Measurements from ENCODE around the gene ZSWIM5.
"Not testable (repeated sequence)": the region's sequence is repeated elsewhere in the genome, so short reads cannot be mapped to it uniquely, and the experiment has no call there.

ZSWIM5 gene

DNA sequence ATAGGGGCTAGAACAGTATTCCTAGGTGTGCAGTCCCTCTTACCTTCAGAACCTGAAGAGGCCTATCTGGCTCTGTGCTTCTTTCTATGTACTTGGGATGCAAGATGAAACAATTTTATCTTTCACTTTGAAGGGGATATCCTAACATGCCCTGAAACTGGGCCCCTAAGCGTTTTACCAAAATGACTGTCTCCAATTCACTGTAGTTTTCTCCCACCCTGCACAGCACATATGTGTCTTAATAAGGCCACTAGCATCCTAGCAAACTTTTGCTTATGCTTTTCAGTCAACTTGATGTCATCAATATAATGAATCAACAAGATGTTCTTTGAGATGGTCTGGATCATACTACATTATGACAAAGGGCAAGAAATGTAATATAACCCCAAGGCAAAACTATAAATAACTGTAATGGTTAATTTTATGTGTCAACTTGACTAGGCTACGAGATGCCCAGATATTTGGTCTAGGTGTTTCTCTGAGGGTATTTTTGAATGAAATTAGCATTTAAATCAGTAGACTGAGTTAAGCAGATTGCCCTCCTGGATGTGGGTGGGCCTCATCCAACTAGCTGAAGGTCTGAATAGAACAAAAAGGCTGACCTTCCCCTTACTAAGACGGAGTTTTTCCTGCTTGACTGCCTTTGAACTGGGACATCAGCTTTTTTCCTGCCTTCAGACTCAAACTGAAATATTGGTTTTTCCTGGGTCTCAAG lies 9.2 kb upstream of the ZSWIM5 start:
- no peaks in the 10 kb centered on the region for H3K4me1 Mint-ChIP-seq
- no peaks in the 10 kb centered on the region for H3K9me3 Mint-ChIP-seq
- DNase-seq (ENCODE audit: low spot score in 2 of 2) = no peak

DNA sequence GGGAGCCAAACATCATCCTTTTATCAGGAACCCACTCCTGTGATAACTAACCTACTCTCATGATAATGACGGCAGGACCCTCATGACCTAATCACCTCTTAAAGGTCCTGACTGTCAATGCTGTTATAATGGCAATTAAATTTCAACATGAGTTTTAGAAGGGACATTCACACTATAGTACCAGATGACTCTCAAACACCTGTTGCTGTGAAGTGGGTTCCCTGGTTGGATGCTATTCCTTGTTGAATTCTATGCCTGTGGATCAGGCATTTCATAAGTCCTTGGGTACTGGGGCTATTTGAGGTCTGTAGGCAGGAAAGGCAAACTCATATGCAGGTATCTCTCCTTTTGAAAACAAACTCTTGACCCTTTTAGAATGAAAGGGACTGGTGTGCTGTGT lies 7.5 kb upstream of the ZSWIM5 start:
- Mint-ChIP-seq H3K9me3 (no peaks in the 10 kb centered on the region), H3K27ac (no peak overlapping the region), H3K4me1 (no peaks in the 10 kb centered on the region), H3K36me3 (no peaks in the 10 kb centered on the region), H3K4me3 (no peak overlapping the region)
- ATAC-seq = no peak
- DNase-seq (ENCODE audit: low spot score in 2 of 2) = no peak

More for the DNA sequence above, 9.2 kb upstream of the ZSWIM5 start:
- Mint-ChIP-seq H3K36me3 (no peaks in the 10 kb centered on the region), H3K4me3 (no peak overlapping the region), H3K27ac (no peak overlapping the region)
- ATAC-seq = peak; percentile 68

GRCh38 chr1:45211076-45211475 lies 4.7 kb upstream of the ZSWIM5 start:
- Mint-ChIP-seq H3K27ac (no peak overlapping the region), H3K4me1 (peaks cover 9% of the 10 kb centered on the region), H3K36me3 (peaks cover 6% of the 10 kb centered on the region), H3K9me3 (no peaks in the 10 kb centered on the region), H3K4me3 (no peak overlapping the region)
- ATAC-seq (no peak), DNase-seq (ENCODE audit: low spot score in 2 of 2) (no peak)

DNA sequence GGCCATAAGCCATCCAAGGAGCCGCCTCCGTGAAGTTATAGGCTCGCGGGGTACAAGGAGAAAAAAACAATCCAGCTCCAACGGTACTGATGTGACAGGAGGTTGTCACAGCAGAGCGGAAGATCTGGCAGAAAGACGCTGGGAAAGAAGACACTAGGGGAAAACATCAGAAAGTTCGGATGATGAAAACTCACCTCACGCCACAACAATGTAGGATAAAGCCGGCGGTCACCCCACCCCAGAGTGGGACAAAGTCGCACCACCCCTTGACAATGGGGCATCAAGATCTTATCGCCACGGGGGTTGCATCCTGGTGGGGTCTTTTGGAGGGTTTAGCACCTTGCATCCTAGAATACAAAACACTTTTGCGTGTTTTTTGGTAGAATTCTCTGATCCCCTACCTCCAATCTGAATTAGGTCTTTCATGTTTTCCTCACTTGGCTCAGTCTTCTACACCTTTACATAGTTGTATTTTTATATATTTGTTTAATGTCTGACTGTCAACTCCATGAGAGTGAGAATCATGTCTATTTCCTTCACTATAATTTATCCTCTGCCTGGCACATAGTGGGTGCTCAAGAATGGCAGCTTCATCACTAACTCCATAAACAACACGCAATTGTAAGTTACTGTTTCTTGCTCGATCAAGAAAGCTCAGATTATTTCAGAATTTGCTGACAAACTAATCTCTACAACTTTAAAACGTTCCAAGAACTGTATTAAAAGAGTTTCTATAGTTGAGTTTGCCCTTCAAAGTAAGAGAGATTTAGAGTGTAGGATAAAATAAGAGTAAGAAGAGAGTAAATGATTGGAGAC lies 611 bp upstream of the ZSWIM5 start:
- H3K9me3 Mint-ChIP-seq = no peaks in the 10 kb centered on the region
- H3K4me3 Mint-ChIP-seq = peak overlapping the region; percentile 77
- no peak for ATAC-seq
- no peak for DNase-seq (ENCODE audit: low spot score in 2 of 2)
- peak overlapping the region; percentile 3 for H3K27ac Mint-ChIP-seq
- peaks cover 25% of the 10 kb centered on the region for H3K4me1 Mint-ChIP-seq
- H3K36me3 Mint-ChIP-seq = peaks cover 13% of the 10 kb centered on the region

- no peaks in the 10 kb centered on the region for H3K9me3 Mint-ChIP-seq
- H3K27ac Mint-ChIP-seq = peak overlapping the region; percentile 45
- H3K4me1 Mint-ChIP-seq = peaks cover 25% of the 10 kb centered on the region
- ATAC-seq = peak; percentile 49
- peaks cover 13% of the 10 kb centered on the region for H3K36me3 Mint-ChIP-seq
- H3K4me3 Mint-ChIP-seq = peak overlapping the region; percentile 77
- DNase-seq (ENCODE audit: low spot score in 2 of 2) = peak in 1 of 2 donors; percentile 69
Measured at GRCh38 chr1:45205011-45205909, 1.1 kb downstream of the ZSWIM5 start.

- no peak for ATAC-seq
- H3K36me3 Mint-ChIP-seq = peaks cover 8% of the 10 kb centered on the region
- peaks cover 15% of the 10 kb centered on the region for H3K4me1 Mint-ChIP-seq
- H3K27ac Mint-ChIP-seq = no peak overlapping the region
- DNase-seq (ENCODE audit: low spot score in 2 of 2) = no peak
- H3K4me3 Mint-ChIP-seq = no peak overlapping the region
- no peaks in the 10 kb centered on the region for H3K9me3 Mint-ChIP-seq
Measured at GRCh38 chr1:45200906-45201500, 5.4 kb downstream of the ZSWIM5 start.

DNA sequence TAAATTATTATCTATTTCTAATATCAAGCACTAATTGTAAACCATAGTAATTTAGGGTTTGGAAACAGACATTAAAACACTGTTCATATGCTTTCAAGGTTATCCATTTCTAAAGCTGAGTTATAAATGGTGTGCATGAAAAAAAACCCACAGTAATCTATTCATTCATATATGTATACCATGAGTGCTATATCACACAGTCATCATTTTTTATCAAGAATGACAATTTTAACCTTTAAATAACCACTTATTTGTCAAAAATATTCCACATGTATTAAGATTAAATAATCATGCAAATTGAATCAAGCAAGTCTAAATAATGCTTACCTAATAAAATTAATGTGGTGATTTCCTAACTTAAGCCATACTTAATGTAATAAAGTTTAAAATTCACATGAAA lies 6.0 kb downstream of the ZSWIM5 start:
- no peak for DNase-seq (ENCODE audit: low spot score in 2 of 2)
- peaks cover 5% of the 10 kb centered on the region for H3K36me3 Mint-ChIP-seq
- ATAC-seq = no peak
- peaks cover 13% of the 10 kb centered on the region for H3K4me1 Mint-ChIP-seq
- H3K4me3 Mint-ChIP-seq = no peak overlapping the region
- H3K9me3 Mint-ChIP-seq = no peaks in the 10 kb centered on the region
- no peak overlapping the region for H3K27ac Mint-ChIP-seq

DNA sequence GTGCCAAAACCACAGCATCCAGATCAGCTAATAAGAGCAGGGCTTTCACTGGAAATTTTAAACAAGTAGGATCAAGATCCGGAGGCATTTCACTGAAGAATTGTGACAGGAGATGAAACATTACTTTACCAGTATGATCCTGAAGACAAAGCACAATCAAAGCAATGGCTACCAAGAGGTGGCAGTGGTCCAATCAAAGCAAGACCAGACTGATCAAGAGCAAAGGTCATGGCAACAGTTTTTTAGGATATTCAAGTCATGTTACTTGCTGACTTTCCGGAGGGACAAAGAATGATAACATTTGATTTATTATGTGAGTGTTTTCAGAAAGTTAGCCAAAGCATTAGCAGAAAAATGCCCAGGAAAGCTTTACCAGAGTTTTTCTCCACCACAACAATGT lies 8.2 kb downstream of the ZSWIM5 start:
- ATAC-seq (no peak), DNase-seq (ENCODE audit: low spot score in 2 of 2) (no peak)
- Mint-ChIP-seq H3K36me3 (no peaks in the 10 kb centered on the region), H3K9me3 (no peaks in the 10 kb centered on the region), H3K4me1 (peaks cover 3% of the 10 kb centered on the region), H3K27ac (no peak overlapping the region), H3K4me3 (no peak overlapping the region)

DNA sequence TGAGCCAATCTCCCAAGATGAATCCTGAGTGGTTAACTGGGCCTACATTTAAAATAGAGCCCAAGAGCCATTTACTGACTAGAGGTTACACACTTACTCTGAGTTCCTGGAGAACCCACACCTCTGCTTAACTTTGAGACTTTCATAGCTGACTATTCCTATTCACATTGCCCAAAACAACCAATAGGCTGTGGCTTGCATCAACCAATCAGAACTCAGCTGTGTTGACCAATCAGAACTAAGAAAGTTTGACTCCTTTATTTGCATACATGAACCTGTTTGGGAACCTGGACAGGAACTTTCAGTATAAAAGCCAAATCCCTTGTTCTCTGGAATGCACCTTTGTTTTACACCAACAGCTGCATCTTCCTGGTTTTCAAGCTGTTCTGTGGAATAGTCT lies 9.5 kb downstream of the ZSWIM5 start:
- Mint-ChIP-seq H3K4me1 (no peaks in the 10 kb centered on the region), H3K27ac (no peak overlapping the region)

DNA sequence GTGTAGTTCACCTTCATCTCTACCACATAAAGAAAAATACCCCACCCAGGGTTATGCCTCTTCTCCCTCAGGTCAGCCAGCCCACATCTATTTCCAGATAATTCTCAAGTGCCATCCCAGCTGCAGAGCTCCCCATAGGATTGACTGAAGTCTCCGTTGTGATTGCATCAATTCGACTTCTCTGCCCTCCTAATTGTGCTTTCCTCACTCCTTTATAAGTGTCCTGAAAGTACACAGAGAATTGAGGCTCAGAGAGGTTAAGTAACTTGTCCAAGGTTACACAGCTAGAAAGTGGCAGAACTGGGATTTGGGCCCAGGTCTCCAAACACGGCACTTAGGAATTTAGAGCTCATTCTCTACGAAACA lies 15.0 kb downstream of the ZSWIM5 start:
- Mint-ChIP-seq H3K9me3 (no peaks in the 10 kb centered on the region), H3K4me1 (no peaks in the 10 kb centered on the region), H3K36me3 (no peaks in the 10 kb centered on the region), H3K27ac (no peak overlapping the region), H3K4me3 (no peak overlapping the region)
- ATAC-seq (no peak), DNase-seq (ENCODE audit: low spot score in 2 of 2) (no peak)

More for the DNA sequence above, 9.5 kb downstream of the ZSWIM5 start:
- no peak for DNase-seq (ENCODE audit: low spot score in 2 of 2)
- ATAC-seq = peak; percentile 50
- Mint-ChIP-seq H3K4me3 (no peak overlapping the region), H3K9me3 (no peaks in the 10 kb centered on the region), H3K36me3 (no peaks in the 10 kb centered on the region)

DNA sequence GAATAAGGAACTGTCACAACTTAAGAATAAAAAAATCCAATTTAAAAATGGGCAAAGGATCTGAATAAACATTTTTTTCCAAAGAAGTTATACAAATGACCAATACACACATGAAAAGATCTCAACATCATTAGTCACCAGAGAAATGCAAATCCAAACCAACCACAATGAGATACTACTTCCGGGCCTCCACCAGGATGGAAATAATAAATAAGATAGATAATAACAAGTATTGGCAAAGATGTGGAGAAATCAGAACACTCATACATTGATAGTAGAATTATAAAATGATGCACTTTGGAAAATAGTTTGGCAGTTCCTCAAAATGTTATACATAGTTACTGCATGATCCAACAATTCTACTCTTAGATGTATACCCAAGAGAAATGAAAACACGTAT lies 18.7 kb downstream of the ZSWIM5 start:
- H3K4me3 Mint-ChIP-seq = no peak overlapping the region
- H3K4me1 Mint-ChIP-seq = no peaks in the 10 kb centered on the region
- ATAC-seq (no peak), DNase-seq (ENCODE audit: low spot score in 2 of 2) (no peak)
- no peaks in the 10 kb centered on the region for H3K36me3 Mint-ChIP-seq
- H3K9me3 Mint-ChIP-seq = no peaks in the 10 kb centered on the region
- no peak overlapping the region for H3K27ac Mint-ChIP-seq

DNA sequence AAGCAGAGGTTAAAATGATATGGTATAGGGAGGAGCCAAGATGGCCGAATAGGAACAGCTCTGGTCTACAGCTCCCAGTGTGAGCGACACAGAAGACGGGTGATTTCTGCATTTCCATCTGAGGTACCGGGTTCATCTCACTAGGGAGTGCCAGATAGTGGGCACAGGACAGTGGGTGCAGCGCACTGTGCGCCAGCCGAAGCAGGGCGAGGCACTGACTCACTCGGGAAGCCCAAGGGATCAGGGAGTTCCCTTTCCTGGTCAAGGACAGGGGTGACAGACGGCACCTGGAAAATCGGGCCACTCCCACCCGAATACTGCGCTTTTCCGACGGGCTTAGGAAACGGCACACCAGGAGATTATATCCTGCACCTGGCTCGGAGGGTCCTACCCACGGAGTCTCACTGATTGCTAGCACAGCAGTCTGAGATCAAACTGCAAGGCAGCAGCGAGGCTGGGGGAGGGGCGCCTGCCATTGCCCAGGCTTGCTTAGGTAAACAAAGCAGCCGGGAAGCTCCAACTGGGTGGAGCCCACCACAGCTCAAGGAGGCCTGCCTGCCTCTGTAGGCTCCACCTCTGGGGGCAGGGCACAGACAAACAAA lies 26.4 kb downstream of the ZSWIM5 start:
- not testable (repeated sequence) for H3K27ac Mint-ChIP-seq; DNase-seq (ENCODE audit: low spot score in 2 of 2); H3K4me1 Mint-ChIP-seq; H3K4me3 Mint-ChIP-seq; ATAC-seq; H3K36me3 Mint-ChIP-seq; H3K9me3 Mint-ChIP-seq

- Mint-ChIP-seq H3K4me1 (no peaks in the 10 kb centered on the region), H3K9me3 (peaks cover 3% of the 10 kb centered on the region), H3K36me3 (no peaks in the 10 kb centered on the region), H3K27ac (no peak overlapping the region), H3K4me3 (no peak overlapping the region)
- ATAC-seq (no peak), DNase-seq (ENCODE audit: low spot score in 2 of 2) (no peak)
Measured at GRCh38 chr1:45177452-45177851, 29.0 kb downstream of the ZSWIM5 start.

- Mint-ChIP-seq H3K9me3 (no peaks in the 10 kb centered on the region), H3K4me3 (no peak overlapping the region), H3K27ac (no peak overlapping the region), H3K4me1 (no peaks in the 10 kb centered on the region), H3K36me3 (no peaks in the 10 kb centered on the region)
- ATAC-seq (no peak), DNase-seq (ENCODE audit: low spot score in 2 of 2) (no peak)
Measured at GRCh38 chr1:45172764-45173163, 33.6 kb downstream of the ZSWIM5 start.

DNA sequence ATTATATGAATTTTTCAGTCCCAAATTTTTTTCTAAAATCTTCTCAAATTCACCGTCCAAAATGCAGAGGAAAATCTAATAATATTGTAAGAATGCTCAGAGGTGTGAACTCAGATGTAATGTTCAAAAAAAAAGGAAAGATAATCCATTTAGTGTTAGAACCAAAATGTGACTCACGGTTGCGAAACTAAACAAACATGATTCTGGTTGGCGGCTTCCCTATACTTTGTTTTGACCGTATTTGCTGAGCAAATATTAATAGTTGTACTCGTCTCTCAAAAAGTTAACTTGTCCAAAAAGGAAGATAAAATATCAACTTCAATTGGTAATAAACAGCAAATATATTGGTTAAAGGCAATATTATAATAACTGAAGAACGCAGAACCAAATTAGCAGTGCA lies 34.4 kb downstream of the ZSWIM5 start:
- no peaks in the 10 kb centered on the region for H3K36me3 Mint-ChIP-seq
- ATAC-seq = no peak
- H3K9me3 Mint-ChIP-seq = no peaks in the 10 kb centered on the region
- H3K4me1 Mint-ChIP-seq = no peaks in the 10 kb centered on the region
- DNase-seq (ENCODE audit: low spot score in 2 of 2) = no peak
- no peak overlapping the region for H3K4me3 Mint-ChIP-seq
- H3K27ac Mint-ChIP-seq = no peak overlapping the region
